ENCODE results near the gene YPEL4.
"Not testable (repeated sequence)": the region's sequence is repeated elsewhere in the genome, so short reads cannot be mapped to it uniquely, and the experiment has no call there.

YPEL4 gene

DNA sequence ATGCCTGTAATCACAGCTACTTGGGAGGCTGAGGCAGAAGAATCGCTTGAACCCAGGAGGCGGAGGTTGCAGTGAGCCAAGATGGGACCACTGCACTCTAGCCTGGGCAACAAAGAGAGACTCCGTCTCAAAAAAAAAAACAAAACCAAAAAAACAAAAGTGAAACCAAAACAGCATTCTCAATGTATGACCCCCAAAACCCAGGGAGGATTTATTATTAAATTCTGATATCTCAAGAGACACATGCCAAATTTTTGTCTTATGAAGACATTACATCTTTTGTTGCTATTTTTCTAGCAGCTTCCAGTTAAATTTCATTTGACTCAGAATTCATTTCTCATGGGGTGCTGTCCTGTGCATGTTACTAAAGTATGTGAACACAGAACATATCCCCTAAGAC, 3.0 kb upstream of the YPEL4 start:
- TF ChIP-seq, protein P1, sequence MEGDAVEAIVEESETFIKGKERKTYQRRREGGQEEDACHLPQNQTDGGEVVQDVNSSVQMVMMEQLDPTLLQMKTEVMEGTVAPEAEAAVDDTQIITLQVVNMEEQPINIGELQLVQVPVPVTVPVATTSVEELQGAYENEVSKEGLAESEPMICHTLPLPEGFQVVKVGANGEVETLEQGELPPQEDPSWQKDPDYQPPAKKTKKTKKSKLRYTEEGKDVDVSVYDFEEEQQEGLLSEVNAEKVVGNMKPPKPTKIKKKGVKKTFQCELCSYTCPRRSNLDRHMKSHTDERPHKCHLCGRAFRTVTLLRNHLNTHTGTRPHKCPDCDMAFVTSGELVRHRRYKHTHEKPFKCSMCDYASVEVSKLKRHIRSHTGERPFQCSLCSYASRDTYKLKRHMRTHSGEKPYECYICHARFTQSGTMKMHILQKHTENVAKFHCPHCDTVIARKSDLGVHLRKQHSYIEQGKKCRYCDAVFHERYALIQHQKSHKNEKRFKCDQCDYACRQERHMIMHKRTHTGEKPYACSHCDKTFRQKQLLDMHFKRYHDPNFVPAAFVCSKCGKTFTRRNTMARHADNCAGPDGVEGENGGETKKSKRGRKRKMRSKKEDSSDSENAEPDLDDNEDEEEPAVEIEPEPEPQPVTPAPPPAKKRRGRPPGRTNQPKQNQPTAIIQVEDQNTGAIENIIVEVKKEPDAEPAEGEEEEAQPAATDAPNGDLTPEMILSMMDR (IDR thresholded peaks at IDR 0.05; ENCODE audit: borderline replicate concordance, control extremely low read depth, extremely low read depth, insufficient read depth, missing control alignments), result no peak
- DNase-seq (ENCODE audit: low spot score), result no peak
- in situ Hi-C loops (cut with MboI; ENCODE audit: low sequenced_read_pairs, unreplicated experiment), result loop anchor here (25.0 kb wide), 2 partner anchors 160 to 860 kb away; partner anchors contain the start of gene OR5B21

DNA sequence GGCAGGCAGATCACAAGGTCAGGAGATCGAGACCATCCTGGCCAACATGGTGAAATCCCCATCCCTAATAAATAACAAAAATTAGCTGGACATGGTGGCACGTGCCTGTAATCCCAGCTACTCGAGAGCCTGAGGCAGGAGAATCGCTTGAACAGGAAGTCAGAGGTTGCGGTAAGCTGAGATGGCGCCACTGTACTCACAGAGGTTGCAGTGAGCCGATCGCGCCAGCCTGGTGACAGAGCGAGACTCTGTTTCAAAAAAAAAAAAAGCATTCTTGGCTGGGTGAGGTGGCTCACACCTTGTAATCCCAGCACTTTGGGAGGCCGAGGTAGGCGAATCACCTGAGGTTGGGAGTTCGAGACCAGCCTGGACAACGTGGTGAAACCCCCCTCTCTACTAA, 2.5 kb upstream of the YPEL4 start:
- in situ Hi-C loops (cut with MboI; ENCODE audit: low sequenced_read_pairs, unreplicated experiment), result loop anchor here (25.0 kb wide), 2 partner anchors 160 to 860 kb away; partner anchors contain the start of gene OR5B21
- DNase-seq (ENCODE audit: low spot score), result not testable (repeated sequence)

DNA sequence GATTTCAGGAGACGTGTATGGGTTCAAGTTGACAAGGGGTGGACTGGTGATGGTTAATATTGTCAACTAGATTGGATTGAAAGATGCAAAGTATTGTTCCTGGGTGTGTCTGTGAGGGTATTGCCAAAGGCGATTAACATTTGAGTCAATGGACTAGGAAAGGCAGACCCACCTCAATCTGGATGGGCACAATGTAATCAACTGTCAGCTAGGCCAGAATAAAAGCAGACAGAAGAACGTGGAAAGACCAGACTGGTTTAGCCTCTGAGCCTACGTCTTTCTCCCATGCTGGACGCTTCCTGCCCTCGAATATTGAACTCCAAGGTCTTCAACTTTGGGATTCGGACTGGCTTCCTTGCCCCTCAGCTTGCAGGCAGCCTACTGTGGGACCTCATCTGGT, 1.7 kb upstream of the YPEL4 start:
- in situ Hi-C loops (cut with MboI; ENCODE audit: low sequenced_read_pairs, unreplicated experiment), result loop anchor here (25.0 kb wide), 2 partner anchors 161 to 861 kb away; partner anchors contain the start of gene OR5B21
- no peak for DNase-seq (ENCODE audit: low spot score)
- TF ChIP-seq, protein P1 (IDR thresholded peaks at IDR 0.05; ENCODE audit: borderline replicate concordance, control extremely low read depth, extremely low read depth, insufficient read depth, missing control alignments), result no peak

DNA sequence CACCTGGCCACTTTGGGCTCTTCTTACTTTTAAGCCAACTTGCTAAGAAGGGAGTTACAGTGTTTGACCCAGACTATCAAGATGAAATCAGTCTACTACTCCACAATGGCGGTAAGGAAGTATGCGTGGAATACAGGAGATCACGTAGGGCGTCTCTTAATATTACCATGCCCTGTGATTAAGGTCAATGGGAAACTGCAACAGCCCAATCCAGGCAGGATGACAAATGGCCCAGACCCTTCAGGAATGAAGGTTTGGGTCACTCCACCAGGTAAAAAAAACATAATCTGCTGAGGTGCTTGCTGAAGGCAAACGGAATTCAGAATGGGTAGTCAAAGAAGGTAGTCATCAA, 1.0 kb upstream of the YPEL4 start:
- in situ Hi-C loops (cut with MboI; ENCODE audit: low sequenced_read_pairs, unreplicated experiment), result loop anchor here (25.0 kb wide), 2 partner anchors 162 to 862 kb away; partner anchors contain the start of gene OR5B21
- DNase-seq (ENCODE audit: low spot score), result no peak
- TF ChIP-seq, protein P1 (IDR thresholded peaks at IDR 0.05; ENCODE audit: borderline replicate concordance, control extremely low read depth, extremely low read depth, insufficient read depth, missing control alignments), result no peak

DNA sequence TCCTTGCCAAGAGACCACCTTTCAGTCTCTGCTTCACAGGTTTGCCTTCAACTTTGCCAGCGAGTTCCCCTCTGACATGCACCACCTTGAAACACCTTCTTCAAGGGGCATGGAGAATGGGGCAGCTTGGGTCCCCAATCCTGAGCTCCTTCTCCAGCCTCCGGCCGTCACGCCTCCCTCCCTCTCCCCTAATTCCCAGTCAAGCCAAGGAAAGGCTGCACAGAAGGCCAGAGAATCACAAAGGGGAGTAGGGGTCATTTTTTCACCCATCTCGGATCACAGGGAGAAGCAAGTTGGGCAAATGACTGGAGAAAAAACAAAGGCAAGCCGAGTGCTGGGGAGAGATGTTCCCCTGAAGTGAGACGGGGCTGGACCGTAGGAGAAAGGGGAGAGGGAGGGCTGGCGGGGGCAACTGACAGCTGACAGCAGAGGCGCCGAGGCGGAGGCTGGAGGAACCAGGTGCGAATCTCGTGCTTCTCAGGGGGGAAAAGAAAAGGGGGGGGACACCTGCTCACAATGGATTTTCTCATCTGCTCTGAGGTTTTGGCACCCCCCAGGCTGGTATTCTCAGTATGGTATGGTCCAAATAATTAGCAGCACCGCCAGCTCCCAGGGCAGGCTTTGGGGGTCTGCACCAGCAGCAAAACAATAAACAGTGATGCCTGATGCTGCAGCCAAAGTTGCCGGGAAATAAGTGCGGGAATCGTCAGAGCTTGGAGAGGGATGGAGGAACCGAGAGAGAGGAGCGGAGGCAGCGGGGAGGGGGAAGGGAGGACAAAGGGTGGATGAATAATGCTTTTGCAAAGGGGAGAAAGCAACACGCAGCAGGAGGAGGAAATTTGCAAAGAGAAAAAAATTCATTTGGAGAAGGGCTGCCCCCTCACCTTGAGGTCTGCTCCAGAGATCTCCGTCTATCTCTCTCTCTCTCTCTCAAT, 644 bp downstream of the YPEL4 start:
- in situ Hi-C loops (cut with MboI; ENCODE audit: low sequenced_read_pairs, unreplicated experiment), result loop anchor here (10.0 kb wide), 1 partner anchor 154 kb away; no protein-coding TSS in a partner anchor
- TF ChIP-seq, protein P1 (IDR thresholded peaks at IDR 0.05; ENCODE audit: borderline replicate concordance, control extremely low read depth, extremely low read depth, insufficient read depth, missing control alignments), result no peak
- DNase-seq (ENCODE audit: low spot score), result no peak

DNA sequence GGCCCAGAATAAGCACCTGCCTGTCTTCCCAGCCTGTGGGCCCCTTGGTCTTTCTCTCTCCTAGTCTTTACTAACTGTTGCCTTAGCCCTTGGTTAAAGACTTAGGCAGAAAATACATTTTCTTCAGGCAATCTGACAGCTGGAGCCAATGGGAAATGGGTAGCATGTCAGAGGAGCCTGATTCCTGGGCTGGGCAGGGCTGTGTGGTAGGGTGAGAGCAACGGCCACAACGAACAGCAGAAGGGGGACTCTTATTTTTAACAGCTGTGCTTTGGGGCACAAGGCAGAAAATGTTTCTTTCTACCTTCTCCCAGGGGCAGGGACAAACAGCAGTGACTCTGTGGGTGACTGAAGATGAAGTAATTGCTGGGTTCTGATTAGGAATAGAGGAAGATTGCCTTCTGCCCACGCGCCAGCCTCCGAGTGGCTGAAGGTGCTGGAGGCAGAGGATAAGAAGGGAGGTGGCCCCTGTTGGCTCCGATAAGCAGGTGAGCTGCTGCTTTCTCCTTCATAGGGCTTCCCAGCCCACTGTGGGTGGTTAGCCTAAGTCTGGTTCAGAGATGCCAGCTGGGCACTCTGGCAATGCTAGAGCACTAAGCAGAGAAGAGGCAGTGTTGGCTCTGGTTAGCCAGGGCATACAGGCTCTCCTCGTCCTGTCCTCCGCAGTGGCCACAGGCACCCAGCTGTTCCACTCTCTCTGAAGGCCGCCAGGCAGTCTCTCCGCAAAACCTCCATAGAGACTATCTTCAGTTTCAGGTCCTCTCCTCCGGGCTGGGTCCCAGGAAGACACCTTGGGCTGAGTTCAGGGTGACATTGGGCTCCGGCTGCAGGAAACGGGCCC, 1.5 kb downstream of the YPEL4 start:
- DNase-seq (ENCODE audit: low spot score), result no peak
- in situ Hi-C loops (cut with MboI; ENCODE audit: low sequenced_read_pairs, unreplicated experiment), result loop anchor here (10.0 kb wide), 1 partner anchor 153 kb away; no protein-coding TSS in a partner anchor

More for the DNA sequence above, 1.5 kb downstream of the YPEL4 start:
- TF ChIP-seq, protein P1 (IDR thresholded peaks at IDR 0.05; ENCODE audit: borderline replicate concordance, control extremely low read depth, extremely low read depth, insufficient read depth, missing control alignments), result no peak
